ENCODE measurements around the gene TFR2. TPM values are rescaled to one million over a fixed set of nuclear protein-coding genes. Genes with fewer than 3 reads are reported as not detected.
A peak's percentile ranks its signal among the peaks of the same experiment; 100 is the strongest.

TFR2 gene
- total RNA-seq, 1 experiment from 2014 or later, result 11.8 TPM

DNA sequence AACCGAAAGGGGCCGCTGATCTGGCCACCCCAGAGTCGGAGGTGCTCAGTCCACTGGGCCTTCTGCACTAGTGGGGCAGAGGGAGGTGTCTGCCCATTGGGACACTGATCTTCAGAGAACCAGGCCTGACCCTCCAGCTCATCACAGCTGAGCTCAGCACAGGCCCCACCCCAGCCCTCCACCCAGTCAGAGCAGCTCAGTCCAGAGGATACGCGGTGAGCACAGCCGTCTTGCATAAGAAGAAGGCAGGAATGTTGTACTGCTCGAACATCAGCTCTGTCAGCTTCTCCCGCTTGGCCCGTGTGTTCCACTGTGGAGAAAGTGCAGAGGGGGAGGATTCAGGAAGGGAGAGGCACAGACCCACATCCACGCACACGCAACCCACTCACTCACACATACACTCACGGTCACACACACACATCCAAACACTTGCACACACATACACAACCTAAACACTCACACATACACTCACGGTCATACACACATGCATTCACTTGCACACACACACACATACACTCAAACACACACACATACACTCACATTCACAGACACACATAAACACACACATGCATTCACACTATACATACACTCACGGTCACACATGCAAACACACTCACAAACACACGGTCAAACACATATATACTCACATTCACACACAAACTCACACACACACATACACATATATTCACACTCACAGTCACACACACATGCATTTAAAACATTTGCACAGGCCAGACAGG, 8.6 kb upstream of the TFR2 start:
- Histone ChIP-seq H3K27ac (ENCODE audit: low read depth, low read length) (no peak overlapping the region), H4K20me1 (ENCODE audit: insufficient read depth) (no peaks in the 10 kb centered on the region), H3K4me1 (ENCODE audit: control insufficient read depth in 1 of 2, insufficient read depth in 2 of 2, low read length in 2 of 2) (no peaks in the 10 kb centered on the region), H3K9me3 (ENCODE audit: control insufficient read depth in 1 of 2, insufficient read depth in 1 of 2, low read depth in 1 of 2, low read length in 2 of 2) (no peaks in the 10 kb centered on the region), H3K4me3 (replicated peaks in 1 of 2; ENCODE audit: low read depth in 1 of 2, low read length in 2 of 2) (no peak overlapping the region), H3K27me3 (ENCODE audit: insufficient read depth, low read length) (no peaks in the 10 kb centered on the region), H3K36me3 (ENCODE audit: control insufficient read depth in 1 of 2, insufficient read depth in 2 of 2, low read length in 2 of 2) (no peaks in the 10 kb centered on the region), H3K4me2 (ENCODE audit: low read length) (no peak overlapping the region), H2AFZ (ENCODE audit: low read depth, low read length, poor library complexity, severe bottlenecking) (no peak overlapping the region), H3K9me2 (ENCODE audit: insufficient read depth) (no peaks in the 10 kb centered on the region), H3K79me2 (ENCODE audit: insufficient read depth, low read length) (no peaks in the 10 kb centered on the region), H3K9ac (ENCODE audit: low read length) (no peak overlapping the region)
- ChIA-PET POLR2A (no interaction called here), RAD21 (ENCODE audit: low non-redundant PET in 1 of 2, low total read pairs in 2 of 2, uncharacterized antibody in 2 of 2, unreplicated experiment in 2 of 2) (no interaction called here), CTCF (no interaction called here)
- intact Hi-C loops (cut with micrococcal nuclease), result no loop called here
- no peak for DNase-seq (ENCODE audit: low read depth, low spot score)
- ATAC-seq, result no peak
- no TSS peak for BruUV-seq (replicated peaks)
- TF ChIP-seq FOSL1 (IDR thresholded peaks at IDR 0.05; ENCODE audit: low read depth), result no peak
- TF ChIP-seq, protein P1, sequence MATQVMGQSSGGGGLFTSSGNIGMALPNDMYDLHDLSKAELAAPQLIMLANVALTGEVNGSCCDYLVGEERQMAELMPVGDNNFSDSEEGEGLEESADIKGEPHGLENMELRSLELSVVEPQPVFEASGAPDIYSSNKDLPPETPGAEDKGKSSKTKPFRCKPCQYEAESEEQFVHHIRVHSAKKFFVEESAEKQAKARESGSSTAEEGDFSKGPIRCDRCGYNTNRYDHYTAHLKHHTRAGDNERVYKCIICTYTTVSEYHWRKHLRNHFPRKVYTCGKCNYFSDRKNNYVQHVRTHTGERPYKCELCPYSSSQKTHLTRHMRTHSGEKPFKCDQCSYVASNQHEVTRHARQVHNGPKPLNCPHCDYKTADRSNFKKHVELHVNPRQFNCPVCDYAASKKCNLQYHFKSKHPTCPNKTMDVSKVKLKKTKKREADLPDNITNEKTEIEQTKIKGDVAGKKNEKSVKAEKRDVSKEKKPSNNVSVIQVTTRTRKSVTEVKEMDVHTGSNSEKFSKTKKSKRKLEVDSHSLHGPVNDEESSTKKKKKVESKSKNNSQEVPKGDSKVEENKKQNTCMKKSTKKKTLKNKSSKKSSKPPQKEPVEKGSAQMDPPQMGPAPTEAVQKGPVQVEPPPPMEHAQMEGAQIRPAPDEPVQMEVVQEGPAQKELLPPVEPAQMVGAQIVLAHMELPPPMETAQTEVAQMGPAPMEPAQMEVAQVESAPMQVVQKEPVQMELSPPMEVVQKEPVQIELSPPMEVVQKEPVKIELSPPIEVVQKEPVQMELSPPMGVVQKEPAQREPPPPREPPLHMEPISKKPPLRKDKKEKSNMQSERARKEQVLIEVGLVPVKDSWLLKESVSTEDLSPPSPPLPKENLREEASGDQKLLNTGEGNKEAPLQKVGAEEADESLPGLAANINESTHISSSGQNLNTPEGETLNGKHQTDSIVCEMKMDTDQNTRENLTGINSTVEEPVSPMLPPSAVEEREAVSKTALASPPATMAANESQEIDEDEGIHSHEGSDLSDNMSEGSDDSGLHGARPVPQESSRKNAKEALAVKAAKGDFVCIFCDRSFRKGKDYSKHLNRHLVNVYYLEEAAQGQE (IDR thresholded peaks at IDR 0.05; ENCODE audit: low read depth), result no peak
- no peak for TF ChIP-seq JUND (IDR thresholded peaks at IDR 0.05)
- no peak for TF ChIP-seq ZFX (IDR thresholded peaks at IDR 0.05)
- no peak for TF ChIP-seq YY1 (IDR thresholded peaks at IDR 0.05; ENCODE audit: extremely low read depth, insufficient replicate concordance, low read depth, low read length)

DNA sequence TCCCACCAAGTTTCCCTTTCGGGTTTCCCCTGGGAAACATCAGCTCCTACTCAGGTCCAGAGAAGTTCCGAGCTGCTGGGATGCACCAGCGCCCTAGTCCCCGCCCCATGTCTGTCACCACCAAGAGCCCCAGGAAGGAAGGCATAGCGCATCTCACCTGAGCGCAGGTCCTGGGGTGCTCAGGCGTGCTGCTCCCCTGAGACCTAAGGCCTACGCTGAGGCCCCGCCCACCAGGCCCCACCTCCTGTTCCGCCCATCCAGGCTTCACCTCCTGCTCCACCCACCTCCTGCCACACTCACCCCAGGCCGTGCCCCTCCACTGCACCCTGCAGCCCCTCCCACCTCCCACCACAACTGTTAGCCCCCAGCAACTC, 1.2 kb upstream of the TFR2 start:
- ATAC-seq, result peak; percentile 95
- Histone ChIP-seq H3K9me2 (ENCODE audit: insufficient read depth) (no peaks in the 10 kb centered on the region), H3K4me1 (ENCODE audit: control insufficient read depth in 1 of 2, insufficient read depth in 2 of 2, low read length in 2 of 2) (peaks cover 4 to 13% of the 10 kb centered on the region in 2 experiments), H3K4me2 (ENCODE audit: low read length) (peak overlapping the region; percentile 23; the same call in 1 of the 2 replicates), H3K27ac (ENCODE audit: low read depth, low read length) (no peak overlapping the region), H3K79me2 (ENCODE audit: insufficient read depth, low read length) (no peaks in the 10 kb centered on the region), H3K4me3 (replicated peaks in 1 of 2; ENCODE audit: low read depth in 1 of 2, low read length in 2 of 2) (no peak overlapping the region), H3K36me3 (ENCODE audit: control insufficient read depth in 1 of 2, insufficient read depth in 2 of 2, low read length in 2 of 2) (no peaks in the 10 kb centered on the region), H3K9me3 (ENCODE audit: control insufficient read depth in 1 of 2, insufficient read depth in 1 of 2, low read depth in 1 of 2, low read length in 2 of 2) (no peaks in the 10 kb centered on the region), H2AFZ (ENCODE audit: low read depth, low read length, poor library complexity, severe bottlenecking) (no peak overlapping the region), H4K20me1 (ENCODE audit: insufficient read depth) (no peaks in the 10 kb centered on the region), H3K27me3 (ENCODE audit: insufficient read depth, low read length) (no peaks in the 10 kb centered on the region), H3K9ac (ENCODE audit: low read length) (no peak overlapping the region)
- ChIA-PET POLR2A (interaction anchor here (0.6 kb wide), 1 partner anchor 448 kb away, joined by 3 read pairs; no protein-coding TSS in a partner anchor), CTCF (interaction anchor here (0.9 to 1.1 kb wide), 2 partner anchors 8 to 10 kb away, joined by 3 read pairs; no protein-coding TSS in a partner anchor), RAD21 (ENCODE audit: low non-redundant PET in 1 of 2, low total read pairs in 2 of 2, uncharacterized antibody in 2 of 2, unreplicated experiment in 2 of 2) (no interaction called here)
- no TSS peak for BruUV-seq (replicated peaks)
- no peak for DNase-seq (ENCODE audit: low read depth, low spot score)
- intact Hi-C loops (cut with micrococcal nuclease), result no loop called here
- TF ChIP-seq JUND (IDR thresholded peaks at IDR 0.05) (no peak), CBX3 (IDR thresholded peaks at IDR 0.05; ENCODE audit: low read depth) (no peak), YY1 (IDR thresholded peaks at IDR 0.05; ENCODE audit: extremely low read depth, insufficient replicate concordance, low read depth, low read length) (no peak), ZBTB33 (IDR thresholded peaks at IDR 0.05; ENCODE audit: extremely low read depth, insufficient replicate concordance, low read length) (no peak), SIN3A (IDR thresholded peaks at IDR 0.05; ENCODE audit: low read depth) (no peak), CTCF (IDR thresholded peaks at IDR 0.05 in 2 of 3, conservative IDR thresholded peaks at IDR 0.05 in 1 of 3; ENCODE audit: borderline replicate concordance in 1 of 3, insufficient read depth in 1 of 3, low read depth in 2 of 3, low read length in 2 of 3) (no peak)

Measured in HCT116 (cell line).